NK-92 (cell line): ENCODE data around the gene UGP2.

Experiments
- DNase-seq: peaks from one replicate; lab custom pipeline; 2025; ENCODE audit not compliant: unreplicated experiment; lab: John Stamatoyannopoulos, UW

The UGP2 gene

GRCh38 chr2:63863707-63864106 lies 22.0 kb downstream of the UGP2 start:
- DNase-seq = no peak

DNA sequence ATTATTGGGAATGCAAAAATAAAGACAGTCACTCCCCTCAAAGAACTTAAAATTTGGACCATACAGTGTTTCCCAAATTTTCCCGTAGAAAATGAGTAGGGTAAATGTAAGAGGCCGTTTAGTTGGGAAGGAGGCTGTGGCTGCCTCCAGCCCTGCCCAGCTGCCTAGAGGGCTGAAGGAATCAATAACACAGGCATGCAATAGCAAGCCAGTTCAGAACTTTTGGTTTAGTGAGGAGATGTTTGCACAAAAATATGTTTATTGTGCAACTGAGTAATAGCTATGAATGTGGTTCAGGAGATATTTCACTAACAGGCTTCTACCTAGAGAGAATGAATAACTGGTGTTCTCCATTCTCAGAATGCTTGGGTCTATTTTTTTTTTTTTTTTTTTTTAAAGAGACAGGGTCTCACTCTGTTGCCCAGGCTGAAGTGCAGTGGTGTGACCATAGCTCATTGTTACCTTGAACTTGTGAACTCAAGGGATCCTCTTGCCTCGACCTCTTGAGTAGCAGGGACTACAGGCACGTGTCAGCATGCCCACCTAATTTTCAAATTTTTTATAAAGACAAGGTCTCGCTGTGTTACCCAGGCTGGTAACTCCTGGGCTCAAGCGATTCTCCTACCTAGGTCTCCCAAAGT lies 23.6 kb downstream of the UGP2 start:
- no peak for DNase-seq

DNA sequence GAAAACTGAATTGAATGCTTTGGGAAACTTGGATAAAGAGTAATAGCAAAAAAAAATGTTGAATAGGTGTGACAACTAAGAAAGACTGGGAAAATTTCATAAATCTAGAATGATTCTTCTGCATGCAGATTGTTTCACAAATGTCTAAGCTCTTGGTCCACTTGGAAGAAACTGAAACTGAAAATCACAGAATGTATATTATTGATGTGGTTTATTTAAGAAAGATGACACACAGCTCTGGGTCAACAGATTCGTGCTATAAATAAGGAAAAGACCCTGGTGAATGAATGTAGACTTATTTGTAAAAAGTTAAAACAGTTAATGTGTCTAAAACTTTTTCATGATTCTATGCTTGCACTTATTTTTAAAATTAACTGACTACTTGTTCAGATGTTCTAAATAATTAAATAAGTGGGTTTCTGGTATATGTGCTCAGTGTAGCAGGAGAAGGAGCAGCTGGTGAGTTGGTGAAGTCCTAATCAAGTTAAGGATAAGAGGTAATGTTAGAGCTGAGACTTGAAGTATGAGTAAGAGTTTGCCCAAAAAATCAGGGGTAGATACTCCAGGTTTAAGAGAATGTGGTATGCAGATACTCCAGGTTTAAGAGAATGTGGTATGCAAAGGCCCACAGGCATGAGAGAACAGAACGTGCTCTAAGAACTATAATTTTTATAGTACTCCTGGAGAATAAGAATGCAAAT lies 24.5 kb downstream of the UGP2 start:
- no peak for DNase-seq

GRCh38 chr2:63870679-63871078 lies 29.0 kb downstream of the UGP2 start:
- no peak for DNase-seq

GRCh38 chr2:63871864-63872263 lies 30.2 kb downstream of the UGP2 start:
- no peak for DNase-seq

- DNase-seq = no peak
These were observed 31.1 kb downstream of the UGP2 start for GRCh38 chr2:63872571-63873328.

DNA sequence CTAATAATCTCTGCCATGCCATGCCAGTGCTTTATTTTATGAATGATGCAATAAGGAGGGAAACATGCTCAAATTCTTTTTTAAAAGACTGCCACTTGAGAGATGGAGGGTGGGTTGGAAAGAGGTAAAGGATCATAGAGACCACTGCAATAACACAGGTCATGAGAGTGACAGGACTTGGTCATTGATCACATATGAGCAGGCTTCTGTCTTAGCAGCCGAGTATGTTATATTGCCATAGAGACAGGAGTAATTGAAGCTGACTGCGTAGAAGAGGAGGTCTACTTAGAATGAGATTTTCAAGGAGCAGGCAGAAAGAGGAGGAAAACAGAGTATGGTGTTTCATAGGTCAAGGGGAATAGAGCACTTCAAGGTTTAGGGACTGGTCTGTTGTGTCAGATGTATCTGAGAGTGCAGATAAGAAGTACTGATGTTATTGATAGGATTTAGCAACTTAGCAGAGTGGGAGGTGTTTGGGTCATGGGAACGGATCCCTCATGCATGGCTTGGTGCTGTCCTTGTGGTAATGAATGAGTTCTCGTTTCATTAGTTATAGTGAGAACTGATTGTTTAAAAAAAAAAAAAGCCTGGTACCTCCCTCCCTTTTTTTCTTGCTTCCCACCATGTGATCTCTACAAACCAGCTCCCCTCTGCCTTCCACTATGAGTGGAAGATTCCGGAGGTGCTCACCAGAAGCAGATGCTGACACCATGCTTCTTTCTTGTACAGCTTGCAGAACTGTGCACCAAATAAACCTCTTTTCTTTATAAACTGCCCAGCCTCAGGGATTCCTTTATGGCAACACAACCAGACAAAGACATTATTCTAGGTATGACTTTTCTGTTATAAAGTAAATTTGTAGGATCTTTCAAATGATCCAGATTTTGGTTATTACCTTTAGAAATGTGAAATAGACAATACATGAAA lies 32.8 kb downstream of the UGP2 start:
- DNase-seq = no peak

DNA sequence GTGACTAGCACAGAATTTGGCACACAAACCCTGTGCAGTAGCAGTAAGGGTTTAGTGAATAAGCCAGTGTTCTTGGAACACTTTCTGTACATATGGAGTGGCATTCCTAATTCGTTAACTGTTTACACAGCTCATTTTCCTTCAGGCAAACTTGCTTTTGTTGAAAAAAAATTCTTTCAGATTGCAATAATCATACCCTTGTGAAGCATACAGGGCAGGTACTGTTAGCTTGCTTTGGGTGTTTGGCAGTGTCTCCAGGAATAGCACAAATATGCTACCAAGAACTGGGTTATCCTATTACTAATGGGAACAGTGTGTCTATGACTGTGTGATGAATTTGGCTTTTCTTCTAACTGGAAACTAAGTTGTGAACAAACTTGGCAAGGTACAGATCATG lies 33.4 kb downstream of the UGP2 start:
- DNase-seq = no peak

DNA sequence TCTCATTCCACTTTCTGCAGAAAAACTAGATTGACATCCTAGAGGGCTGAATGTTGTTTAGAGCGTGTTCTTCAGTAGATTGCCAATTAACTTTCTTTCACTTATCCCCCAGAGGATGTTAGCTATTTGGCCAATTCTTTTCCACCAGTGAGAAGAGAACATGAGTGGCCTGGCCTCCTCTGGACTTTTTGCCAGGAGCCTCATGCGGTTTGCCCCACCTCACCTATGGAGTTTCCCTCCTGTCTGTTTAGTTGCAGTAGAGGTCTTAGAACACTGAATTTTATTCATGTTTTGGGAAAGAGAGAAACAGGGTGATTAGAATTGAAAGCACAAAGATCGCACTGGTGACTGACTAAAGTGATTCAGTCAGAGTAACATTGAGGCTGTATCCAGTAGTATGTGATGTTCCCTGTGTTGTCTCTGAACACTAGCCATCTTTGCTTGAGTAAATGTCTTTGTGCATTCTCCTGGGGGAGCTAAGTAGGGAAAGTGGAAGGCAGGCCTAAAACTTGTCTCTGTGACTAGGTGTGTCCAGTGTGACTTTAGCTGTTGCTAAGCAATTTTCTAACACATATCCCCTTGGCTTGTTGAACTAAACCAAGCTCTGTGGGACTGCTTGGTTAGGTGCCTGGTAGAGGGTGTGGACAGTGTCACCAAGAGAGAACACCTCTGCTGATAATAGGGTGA lies 34.0 kb downstream of the UGP2 start:
- DNase-seq = no peak

DNA sequence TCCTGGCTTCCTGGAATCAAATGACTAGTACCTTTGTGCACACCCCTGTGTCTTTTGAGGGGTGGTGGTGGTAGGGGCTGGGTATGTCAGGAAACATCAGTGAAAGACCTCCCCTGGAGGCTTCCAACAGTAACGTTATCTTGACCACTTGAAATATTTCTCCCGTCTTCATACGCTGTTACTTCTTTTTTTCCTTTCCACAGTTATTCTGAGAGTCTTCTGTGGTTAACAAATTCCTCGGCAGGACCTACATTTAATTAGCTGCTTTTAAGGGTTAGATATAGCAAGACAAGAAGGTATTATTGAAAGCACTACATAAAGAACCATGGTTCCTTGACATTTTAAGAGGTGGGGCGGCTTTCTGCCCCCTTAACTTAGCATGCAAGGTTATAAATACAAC lies 34.6 kb downstream of the UGP2 start:
- DNase-seq = no peak

DNA sequence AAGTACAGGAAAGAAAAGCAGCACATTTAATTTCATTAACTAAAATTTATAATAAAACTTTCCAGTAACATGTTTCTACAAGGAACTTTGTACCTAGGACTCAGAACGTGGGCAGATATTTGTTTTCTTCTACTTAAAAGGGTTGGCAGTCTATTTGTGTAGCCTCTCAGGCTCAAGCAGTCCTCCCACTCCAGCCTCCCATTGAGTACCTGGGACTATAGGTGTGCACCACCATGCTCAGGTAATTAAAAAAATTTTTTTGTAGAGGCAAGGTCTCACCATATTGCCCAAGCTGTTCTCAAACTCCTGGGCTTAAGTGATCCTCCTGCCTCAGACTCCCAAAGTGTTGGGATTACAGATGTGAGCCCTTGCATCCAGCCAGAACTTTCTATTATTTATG lies 36.8 kb downstream of the UGP2 start:
- no peak for DNase-seq

GRCh38 chr2:63879876-63880433 lies 38.3 kb downstream of the UGP2 start:
- no peak for DNase-seq

DNA sequence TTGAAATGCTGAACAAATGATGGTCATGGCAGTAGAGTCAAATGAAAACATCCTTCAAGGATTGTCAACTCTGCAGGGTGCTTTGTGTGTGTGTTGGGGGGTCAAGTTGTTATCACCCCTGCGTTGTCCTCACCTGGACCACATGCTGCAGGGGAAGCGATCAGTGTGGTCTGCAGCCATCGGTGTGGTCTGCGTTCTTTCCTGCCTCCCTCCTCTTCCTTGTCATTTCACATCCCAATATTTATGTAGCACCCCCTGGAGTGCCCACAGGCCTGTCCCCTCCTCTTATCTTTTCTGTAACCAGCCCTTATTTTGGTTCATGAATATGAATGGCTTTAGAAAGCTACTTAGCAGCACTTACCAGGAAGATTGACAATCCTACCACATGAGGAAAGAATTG lies 38.9 kb downstream of the UGP2 start:
- no peak for DNase-seq

GRCh38 chr2:63881205-63881604 lies 39.5 kb downstream of the UGP2 start:
- DNase-seq = no peak

DNA sequence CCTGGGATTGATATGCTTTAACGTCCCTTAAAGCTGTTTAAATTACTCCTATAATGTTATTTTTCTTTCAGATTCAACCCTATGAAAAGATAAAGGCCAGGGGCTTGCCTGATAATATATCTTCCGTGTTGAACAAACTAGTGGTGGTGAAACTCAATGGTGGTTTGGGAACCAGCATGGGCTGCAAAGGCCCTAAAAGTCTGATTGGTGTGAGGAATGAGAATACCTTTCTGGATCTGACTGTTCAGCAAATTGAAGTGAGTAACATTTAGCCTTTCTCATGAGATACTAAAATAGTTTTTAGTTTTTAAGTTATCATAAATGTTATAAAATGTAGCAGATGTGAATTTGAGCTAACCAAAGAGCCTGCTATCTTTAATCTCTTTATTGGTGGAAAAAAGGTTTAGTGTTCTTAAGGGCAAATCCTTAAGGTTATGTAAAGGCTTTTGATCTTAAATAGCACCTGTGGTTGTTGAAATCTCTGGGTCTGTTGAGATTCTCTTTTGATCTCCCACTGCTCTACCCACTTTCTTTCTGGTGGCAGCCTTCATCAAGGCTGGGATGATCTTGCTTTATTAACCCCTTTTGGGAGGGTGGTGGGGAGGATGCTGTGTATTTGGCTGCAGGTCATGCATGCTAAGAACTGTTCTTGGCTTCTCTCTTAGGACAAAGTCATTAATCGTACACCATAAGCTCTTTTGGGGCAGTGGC lies 40.9 kb downstream of the UGP2 start:
- DNase-seq = no peak

DNA sequence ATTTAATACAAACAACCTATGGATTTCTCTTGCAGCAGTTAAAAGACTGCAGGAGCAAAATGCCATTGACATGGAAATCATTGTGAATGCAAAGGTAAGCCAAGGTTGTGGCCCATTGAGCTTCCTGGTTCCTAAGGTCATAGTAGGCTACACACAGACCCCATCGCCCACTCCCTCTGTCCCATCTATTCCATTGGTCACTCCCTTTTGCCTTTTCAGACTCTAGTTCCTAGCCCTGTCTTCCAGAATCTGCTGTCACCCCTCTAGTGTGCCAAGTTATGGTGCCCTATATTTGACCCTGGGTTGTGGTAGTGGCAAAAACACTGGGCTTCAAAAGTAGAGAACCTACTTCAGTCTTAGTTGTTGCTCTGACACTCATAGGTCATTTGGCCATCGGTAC lies 44.7 kb downstream of the UGP2 start:
- no peak for DNase-seq

DNA sequence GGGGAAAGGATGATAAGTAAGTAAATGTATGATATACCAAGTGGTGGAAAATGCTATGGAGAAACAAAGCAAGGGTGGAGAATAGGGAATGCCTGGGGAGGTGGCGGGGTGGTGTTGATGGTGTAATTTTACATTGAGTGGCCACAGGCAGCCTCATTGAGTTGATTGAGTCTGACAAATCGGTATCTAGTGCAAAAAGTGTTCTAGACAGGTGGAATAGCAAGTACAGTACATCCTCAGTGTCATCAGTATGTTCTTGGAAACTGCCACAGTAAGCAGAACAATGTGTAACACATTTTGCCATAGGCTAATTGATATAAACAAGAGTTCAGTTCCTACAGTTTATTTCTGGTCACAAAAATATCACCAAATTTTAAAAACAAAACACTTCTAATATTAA lies 46.4 kb downstream of the UGP2 start:
- no peak for DNase-seq

DNA sequence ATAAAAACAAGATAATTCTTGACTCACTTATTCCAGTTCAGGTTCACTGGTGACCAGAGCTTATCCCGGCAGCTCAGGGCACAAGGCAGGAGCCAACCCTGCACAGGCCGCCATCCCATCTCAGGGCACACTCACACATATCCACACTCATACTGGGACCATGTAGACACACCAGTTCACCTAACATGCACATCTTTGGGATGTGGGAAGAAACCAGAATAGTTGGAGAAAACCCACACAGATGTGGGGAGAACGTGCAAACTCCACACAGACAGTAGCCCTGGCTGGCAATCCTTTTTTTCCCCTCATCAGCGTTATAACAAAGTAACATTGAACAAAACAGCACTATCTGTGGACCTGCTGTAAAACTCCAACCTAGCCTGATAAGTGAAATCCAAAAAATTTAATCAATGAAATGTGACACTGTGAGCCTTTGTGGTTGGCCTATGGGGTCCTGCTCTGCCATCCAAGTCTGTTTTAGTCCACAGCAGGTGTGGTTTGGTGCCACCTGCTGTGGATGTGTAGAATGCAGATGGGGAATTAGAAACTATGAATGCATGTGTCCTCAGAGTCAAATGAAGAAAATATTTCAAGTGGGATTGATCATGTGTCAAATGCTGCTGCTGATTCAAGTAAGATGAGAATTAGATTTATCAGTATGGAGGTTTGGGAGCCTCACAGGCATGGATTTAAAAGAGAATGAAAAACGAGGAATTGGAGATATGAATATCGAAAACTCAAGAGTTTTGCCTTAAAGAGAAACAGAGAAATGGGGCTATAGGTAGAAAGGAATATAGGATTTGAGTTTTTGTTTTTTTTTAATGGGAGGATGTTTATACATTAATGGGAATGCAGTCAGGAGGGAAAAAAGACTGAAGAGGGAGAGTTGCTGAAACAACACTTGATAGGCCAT lies 47.0 kb downstream of the UGP2 start:
- DNase-seq = no peak

- no peak for DNase-seq
These were observed 49.0 kb downstream of the UGP2 start for GRCh38 chr2:63890678-63891077.
